T47D (cell line): ENCODE results near the gene DMP1.
"Not testable (repeated sequence)": the region's sequence is repeated elsewhere in the genome, so short reads cannot be mapped to it uniquely, and the experiment has no call there.

Experiments used
- DNase-seq, 2 experiments: peaks; one replicate each; pipeline versions ENCODE4 v3.0.0 to v3.0.0-alpha.2; 2011 to 2012; ENCODE audit warnings: low read depth in 1 of 2, low spot score in 1 of 2
- JUND ChIP-seq: IDR thresholded peaks from 2 replicates; pipeline ENCODE4 v1.6.1; 2012; ENCODE audit warnings: low read depth
- in situ Hi-C: cut with HindIII; loops from 2 replicates; pipeline ENCODE4 v1.10.0; 2016; ENCODE audit warnings: low sequenced_read_pairs, low pct_unique_long_range_greater_than_20kb

DMP1 gene

DNA sequence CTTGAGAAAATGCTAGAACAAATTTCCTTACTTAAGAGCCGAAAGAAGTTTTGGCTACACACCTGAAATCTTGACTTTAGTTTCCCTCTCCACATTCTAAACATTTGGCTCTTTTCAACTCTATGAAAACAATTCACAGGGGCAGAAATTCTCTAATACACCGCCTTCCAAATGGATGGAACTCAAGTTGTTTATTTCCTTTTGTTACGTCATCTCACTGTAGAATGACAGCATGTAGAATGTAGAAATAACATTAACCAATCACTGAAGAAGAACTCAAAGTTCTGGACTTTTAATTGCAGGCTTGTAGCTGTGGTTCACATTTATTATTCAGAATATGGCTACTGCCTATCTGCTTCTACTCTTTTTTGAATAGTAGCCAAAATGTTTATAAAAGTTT is 1.9 kb downstream of the DMP1 start:
- TF ChIP-seq JUND = no peak
- in situ Hi-C loops = no loop called here
- no peak for DNase-seq

- TF ChIP-seq JUND = no peak
- in situ Hi-C loops = no loop called here
- peak in 1 of 2 experiments; percentile 10 for DNase-seq
Measured at GRCh38 chr4:87654487-87655044, 4.5 kb downstream of the DMP1 start.

- TF ChIP-seq JUND = no peak
- DNase-seq = no peak
- in situ Hi-C loops = no loop called here
Measured at GRCh38 chr4:87657525-87657924, 7.4 kb downstream of the DMP1 start.

- DNase-seq = peak in 1 of 2 experiments; percentile 68
- no peak for TF ChIP-seq JUND
- in situ Hi-C loops = no loop called here
Measured at GRCh38 chr4:87659247-87659931, 9.3 kb downstream of the DMP1 start.

DNA sequence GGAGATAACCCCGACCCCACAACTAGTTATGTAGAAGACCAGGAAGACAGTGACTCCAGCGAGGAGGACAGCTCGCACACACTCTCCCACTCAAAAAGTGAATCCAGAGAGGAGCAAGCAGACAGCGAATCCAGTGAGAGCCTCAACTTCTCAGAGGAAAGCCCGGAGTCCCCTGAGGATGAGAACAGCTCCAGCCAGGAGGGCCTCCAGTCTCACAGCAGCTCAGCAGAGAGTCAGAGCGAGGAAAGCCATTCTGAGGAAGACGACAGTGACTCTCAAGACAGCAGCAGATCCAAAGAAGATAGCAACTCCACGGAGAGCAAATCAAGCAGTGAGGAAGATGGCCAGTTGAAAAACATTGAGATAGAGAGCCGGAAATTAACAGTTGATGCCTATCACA is 12.8 kb downstream of the DMP1 start:
- DNase-seq = no peak
- in situ Hi-C loops = no loop called here
- no peak for TF ChIP-seq JUND

DNA sequence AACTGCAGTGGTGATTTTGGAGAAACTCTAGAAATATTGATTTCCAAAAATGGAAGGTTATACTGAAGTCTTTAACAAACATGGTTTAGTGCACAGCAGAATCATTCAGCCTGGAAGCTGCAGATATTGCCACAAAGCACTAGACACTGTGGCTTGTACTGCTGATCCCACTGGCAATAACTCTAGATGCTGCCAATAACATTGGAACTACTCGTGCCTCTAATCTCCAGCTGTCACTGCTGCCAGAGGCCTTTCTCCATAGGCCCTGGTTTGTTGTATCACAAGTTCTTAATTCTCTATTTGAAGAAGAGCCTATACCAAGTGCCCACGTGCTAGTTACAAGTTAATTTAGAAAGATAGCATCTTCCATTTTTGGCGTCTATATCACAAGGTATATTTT is 19.3 kb downstream of the DMP1 start:
- DNase-seq = no peak
- in situ Hi-C loops = no loop called here
- no peak for TF ChIP-seq JUND

DNA sequence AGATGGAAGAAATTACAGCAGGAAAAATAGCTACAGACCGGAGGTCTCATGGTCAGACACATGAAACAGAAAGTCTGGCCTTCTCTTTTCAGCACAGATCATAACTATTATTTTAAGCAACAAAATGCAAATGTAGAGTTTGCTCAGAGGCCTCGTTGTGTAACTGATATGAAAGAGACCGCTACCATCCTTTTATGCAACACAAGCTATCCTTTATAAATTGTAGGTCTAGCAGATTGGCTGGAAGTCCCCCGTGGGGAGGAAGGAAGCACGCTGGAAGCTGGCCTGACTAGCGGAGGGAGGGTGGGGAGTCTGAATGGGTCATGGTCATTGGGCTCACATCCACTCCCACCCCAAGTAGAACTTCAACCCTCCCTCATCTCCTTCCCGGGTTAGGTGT is 27.7 kb downstream of the DMP1 start:
- no peak for TF ChIP-seq JUND
- in situ Hi-C loops = loop anchor here (25.0 kb wide), 1 partner anchor 160 kb away; the partner anchor contains the start of gene MEPE

GRCh38 chr4:87679449-87680169 is 29.5 kb downstream of the DMP1 start:
- in situ Hi-C loops = loop anchor here (25.0 kb wide), 1 partner anchor 158 kb away; the partner anchor contains the start of gene MEPE
- peak in 1 of 2 experiments; percentile 49 for DNase-seq
- no peak for TF ChIP-seq JUND

More for the DNA sequence above, 27.7 kb downstream of the DMP1 start:
- DNase-seq = no peak

- DNase-seq = no peak
- in situ Hi-C loops = loop anchor here (25.0 kb wide), 1 partner anchor 157 kb away; the partner anchor contains the start of gene MEPE
- TF ChIP-seq JUND = no peak
Measured at GRCh38 chr4:87680271-87680670, 30.2 kb downstream of the DMP1 start.

DNA sequence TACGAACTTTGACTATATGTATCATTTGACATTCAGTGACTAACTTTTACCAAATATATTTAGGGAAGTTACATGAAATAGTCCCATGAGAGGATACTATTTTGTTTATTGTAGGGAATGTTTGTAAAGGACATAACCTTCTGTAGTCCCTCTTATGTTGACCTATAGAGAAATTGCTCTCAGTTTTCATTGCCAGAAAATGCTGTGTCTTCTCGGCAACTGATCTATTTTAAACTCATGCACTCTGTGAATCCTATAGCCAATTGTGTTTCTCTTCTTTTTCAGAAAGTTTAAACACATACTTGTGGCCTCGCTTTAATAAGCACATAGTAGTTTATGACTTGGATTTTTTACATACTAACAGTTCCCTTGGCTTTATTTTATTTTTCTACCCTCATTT is 38.2 kb downstream of the DMP1 start:
- no peak for DNase-seq
- in situ Hi-C loops = loop anchor here (25.0 kb wide), 1 partner anchor 149 kb away; the partner anchor contains the start of gene MEPE
- TF ChIP-seq JUND = no peak

- in situ Hi-C loops = loop anchor here (25.0 kb wide), 1 partner anchor 146 kb away; the partner anchor contains the start of gene MEPE
- not testable (repeated sequence) for DNase-seq
Measured at GRCh38 chr4:87690947-87691346, 40.9 kb downstream of the DMP1 start.

DNA sequence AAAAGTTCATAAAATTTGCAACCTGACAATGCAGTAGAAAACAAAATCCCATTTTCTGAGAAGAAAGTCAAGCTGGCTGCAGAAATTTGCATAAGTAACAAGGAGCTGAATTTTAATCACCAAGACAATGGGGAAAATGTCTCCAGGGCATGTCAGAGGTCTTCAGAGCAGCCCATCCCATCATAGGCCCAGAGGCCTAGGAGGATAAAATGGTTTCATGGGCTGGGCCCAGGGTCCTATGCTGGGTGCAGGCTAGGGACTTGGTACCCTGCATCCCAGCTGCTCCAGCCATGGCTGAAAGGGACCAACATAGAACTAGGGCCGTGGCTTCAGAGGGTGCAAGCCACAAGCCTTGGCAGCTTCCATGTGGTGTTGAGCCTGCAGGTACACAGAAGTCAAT is 42.0 kb downstream of the DMP1 start:
- in situ Hi-C loops = loop anchor here (25.0 kb wide), 1 partner anchor 145 kb away; the partner anchor contains the start of gene MEPE
- DNase-seq = not testable (repeated sequence)

GRCh38 chr4:87697272-87697671 is 47.2 kb downstream of the DMP1 start:
- no peak for DNase-seq
- TF ChIP-seq JUND = no peak

More at GRCh38 chr4:87697272-87697671, 47.2 kb downstream of the DMP1 start:
- in situ Hi-C loops = loop anchor here (25.0 kb wide), 1 partner anchor 140 kb away; the partner anchor contains the start of gene MEPE
